ENCODE data around the gene ANKRD33. TPM values are rescaled to one million over a fixed set of nuclear protein-coding genes. Genes with fewer than 3 reads are reported as not detected.

The ANKRD33 gene
- total RNA-seq, 2 experiments from 2014 or later: not detected

GRCh38 chr12:51926064-51926632 is 38.2 kb downstream of the ANKRD33 start:
- Histone ChIP-seq H2AFZ (ENCODE audit: low read length) (no peak overlapping the region), H3K36me3 (ENCODE audit: insufficient read depth, low read length) (no peaks in the 10 kb centered on the region), H4K20me1 (ENCODE audit: insufficient read depth, low read length) (no peaks in the 10 kb centered on the region), H3K4me3 (ENCODE audit: low read depth, low read length, poor library complexity, severe bottlenecking) (no peak overlapping the region), H3K4me2 (ENCODE audit: low read length) (no peak overlapping the region), H3K9me2 (ENCODE audit: insufficient read depth, low read length) (no peaks in the 10 kb centered on the region), H3K4me1 (ENCODE audit: insufficient read depth, low read length, poor library complexity, severe bottlenecking) (peaks cover 18% of the 10 kb centered on the region), H3K79me2 (ENCODE audit: insufficient read depth, low read depth, low read length) (no peaks in the 10 kb centered on the region), H3K9me3 (ENCODE audit: low read length) (no peaks in the 10 kb centered on the region), H3K27ac (ENCODE audit: low read depth, low read length, poor library complexity, severe bottlenecking) (no peak overlapping the region)
- intact Hi-C loops (cut with micrococcal nuclease; ENCODE audit: unreplicated experiment): loop anchor here (2.0 kb wide), 1 partner anchor 55 kb away; no protein-coding TSS in a partner anchor
- ChIA-PET CTCF (ENCODE audit: unreplicated experiment) (no interaction called here), POLR2A (no interaction called here)
- no peak for TF ChIP-seq EZH2phosphoT487 (IDR thresholded peaks at IDR 0.05; ENCODE audit: borderline replicate concordance, low read depth, low read length)
- no peak for TF ChIP-seq CTCF (conservative IDR thresholded peaks at IDR 0.05; ENCODE audit: low read length)
- no TSS peak for BruUV-seq (replicated peaks)
- no peak for DNase-seq (ENCODE audit: low spot score)

- H3K36me3 ChIP-seq (ENCODE audit: insufficient read depth, low read length): no peaks in the 10 kb centered on the region
- H2AFZ ChIP-seq (ENCODE audit: low read length): no peak overlapping the region
- H4K20me1 ChIP-seq (ENCODE audit: insufficient read depth, low read length): no peaks in the 10 kb centered on the region
- no peaks in the 10 kb centered on the region for H3K9me3 ChIP-seq (ENCODE audit: low read length)
- H3K4me3 ChIP-seq (ENCODE audit: low read depth, low read length, poor library complexity, severe bottlenecking): no peak overlapping the region
- BruUV-seq (replicated peaks): no TSS peak
- no peaks in the 10 kb centered on the region for H3K9me2 ChIP-seq (ENCODE audit: insufficient read depth, low read length)
- H3K27ac ChIP-seq (ENCODE audit: low read depth, low read length, poor library complexity, severe bottlenecking): no peak overlapping the region
- no peaks in the 10 kb centered on the region for H3K79me2 ChIP-seq (ENCODE audit: insufficient read depth, low read depth, low read length)
- TF ChIP-seq EZH2phosphoT487 (IDR thresholded peaks at IDR 0.05; ENCODE audit: borderline replicate concordance, low read depth, low read length): no peak
- peak; percentile 79 for TF ChIP-seq CTCF (conservative IDR thresholded peaks at IDR 0.05; ENCODE audit: low read length)
- no peak overlapping the region for H3K4me2 ChIP-seq (ENCODE audit: low read length)
- intact Hi-C loops (cut with micrococcal nuclease; ENCODE audit: unreplicated experiment): loop anchor here (2.0 kb wide), 1 partner anchor 54 kb away; no protein-coding TSS in a partner anchor
- ChIA-PET CTCF (ENCODE audit: unreplicated experiment) (no interaction called here), POLR2A (no interaction called here)
- DNase-seq (ENCODE audit: low spot score): peak; percentile 54
- peaks cover 18% of the 10 kb centered on the region for H3K4me1 ChIP-seq (ENCODE audit: insufficient read depth, low read length, poor library complexity, severe bottlenecking)
Measured at GRCh38 chr12:51926718-51927117, 38.8 kb downstream of the ANKRD33 start.

- no TSS peak for BruUV-seq (replicated peaks)
- no peak for DNase-seq (ENCODE audit: low spot score)
- Histone ChIP-seq H3K36me3 (ENCODE audit: insufficient read depth, low read length) (no peaks in the 10 kb centered on the region), H3K4me1 (ENCODE audit: insufficient read depth, low read length, poor library complexity, severe bottlenecking) (no peaks in the 10 kb centered on the region), H2AFZ (ENCODE audit: low read length) (no peak overlapping the region), H3K4me2 (ENCODE audit: low read length) (no peak overlapping the region), H4K20me1 (ENCODE audit: insufficient read depth, low read length) (no peaks in the 10 kb centered on the region), H3K79me2 (ENCODE audit: insufficient read depth, low read depth, low read length) (no peaks in the 10 kb centered on the region), H3K9me2 (ENCODE audit: insufficient read depth, low read length) (no peaks in the 10 kb centered on the region), H3K27ac (ENCODE audit: low read depth, low read length, poor library complexity, severe bottlenecking) (no peak overlapping the region), H3K9me3 (ENCODE audit: low read length) (no peaks in the 10 kb centered on the region), H3K4me3 (ENCODE audit: low read depth, low read length, poor library complexity, severe bottlenecking) (no peak overlapping the region)
- TF ChIP-seq CTCF (conservative IDR thresholded peaks at IDR 0.05; ENCODE audit: low read length) (no peak), EZH2phosphoT487 (IDR thresholded peaks at IDR 0.05; ENCODE audit: borderline replicate concordance, low read depth, low read length) (no peak)
- intact Hi-C loops (cut with micrococcal nuclease; ENCODE audit: unreplicated experiment): no loop called here
- ChIA-PET CTCF (ENCODE audit: unreplicated experiment) (no interaction called here), POLR2A (no interaction called here)
Measured at GRCh38 chr12:51932218-51933076, 44.5 kb downstream of the ANKRD33 start.
